Non-pigmented ciliary epithelial cell (primary cell): ENCODE measurements around the gene ABCF3.

Source experiments
- DNase-seq: peaks from one replicate; pipeline ENCODE4 v3.0.0-alpha.2; 2010; ENCODE audit warnings: low read depth

ABCF3 gene

DNA sequence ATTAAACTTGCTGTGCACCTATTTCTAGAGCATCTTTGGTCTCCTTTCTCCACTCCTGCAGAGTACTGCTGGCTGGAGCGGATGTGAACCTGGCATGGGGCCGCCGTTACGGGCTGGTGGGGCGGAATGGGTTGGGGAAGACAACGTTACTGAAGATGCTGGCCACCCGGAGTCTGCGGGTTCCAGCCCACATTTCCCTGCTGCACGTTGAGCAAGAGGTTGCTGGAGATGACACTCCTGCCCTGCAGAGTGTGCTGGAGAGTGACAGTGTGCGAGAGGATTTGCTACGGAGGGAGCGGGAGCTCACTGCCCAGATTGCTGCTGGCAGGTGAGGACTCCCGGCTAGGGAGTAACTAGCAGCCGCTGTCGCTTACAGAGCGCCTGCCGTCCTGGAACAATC lies 2.1 kb downstream of the ABCF3 start:
- no peak for DNase-seq

GRCh38 chr3:184189421-184189820 lies 3.4 kb downstream of the ABCF3 start:
- no peak for DNase-seq

GRCh38 chr3:184192889-184193288 lies 6.9 kb downstream of the ABCF3 start:
- DNase-seq, result no peak

DNA sequence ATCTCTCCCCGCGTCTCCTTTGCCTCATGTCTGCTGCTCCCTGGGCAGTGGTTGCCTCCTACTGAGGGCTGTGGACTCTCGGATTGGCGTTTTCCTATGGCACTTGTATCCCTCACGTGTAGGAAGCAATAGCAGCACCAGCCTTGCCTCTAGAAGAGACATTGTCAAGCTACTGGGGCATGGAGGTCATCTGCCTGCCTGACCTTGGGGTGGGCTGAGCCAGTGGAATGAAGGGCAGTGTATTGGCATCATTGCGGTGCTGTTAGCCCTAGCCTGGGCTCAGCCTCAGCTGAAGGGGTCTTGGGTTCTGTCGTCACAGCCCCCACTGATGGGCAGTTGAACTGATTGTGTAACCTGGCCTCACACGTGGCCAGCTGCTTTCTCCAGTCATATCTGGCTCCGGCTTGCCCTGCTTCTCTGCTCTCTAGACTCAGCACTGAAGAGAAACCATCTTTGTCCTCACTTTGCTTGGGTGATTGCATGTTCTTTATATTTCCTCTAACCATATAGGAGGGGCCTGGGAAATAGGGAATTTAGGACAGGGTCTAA lies 8.1 kb downstream of the ABCF3 start:
- no peak for DNase-seq

DNA sequence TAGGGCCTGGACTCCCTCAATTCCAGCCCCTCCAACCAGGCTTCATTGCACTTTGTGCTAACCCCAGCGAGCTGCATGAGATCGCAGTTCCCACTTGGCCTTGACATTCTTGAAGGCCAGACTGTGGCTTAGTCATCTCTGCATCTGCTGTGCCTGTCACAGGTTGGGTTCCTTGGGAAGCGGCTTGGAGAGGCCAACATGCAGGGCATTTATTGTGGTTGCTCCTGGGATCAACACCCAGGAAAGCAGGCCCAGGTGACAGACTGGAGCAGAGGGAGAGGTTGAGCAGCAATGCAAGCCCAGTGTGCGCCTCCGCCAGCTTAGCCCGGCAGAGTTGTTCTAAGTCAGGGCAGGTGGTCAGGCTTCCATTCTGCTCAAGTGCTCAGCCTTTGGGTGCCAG lies 10.5 kb downstream of the ABCF3 start:
- no peak for DNase-seq

- DNase-seq, result no peak
These were observed 12.5 kb downstream of the ABCF3 start for GRCh38 chr3:184198509-184198908.

- no peak for DNase-seq
These were observed 14.8 kb downstream of the ABCF3 start for GRCh38 chr3:184200825-184201224.

- no peak for DNase-seq
These were observed 17.5 kb downstream of the ABCF3 start for GRCh38 chr3:184203526-184203925.

DNA sequence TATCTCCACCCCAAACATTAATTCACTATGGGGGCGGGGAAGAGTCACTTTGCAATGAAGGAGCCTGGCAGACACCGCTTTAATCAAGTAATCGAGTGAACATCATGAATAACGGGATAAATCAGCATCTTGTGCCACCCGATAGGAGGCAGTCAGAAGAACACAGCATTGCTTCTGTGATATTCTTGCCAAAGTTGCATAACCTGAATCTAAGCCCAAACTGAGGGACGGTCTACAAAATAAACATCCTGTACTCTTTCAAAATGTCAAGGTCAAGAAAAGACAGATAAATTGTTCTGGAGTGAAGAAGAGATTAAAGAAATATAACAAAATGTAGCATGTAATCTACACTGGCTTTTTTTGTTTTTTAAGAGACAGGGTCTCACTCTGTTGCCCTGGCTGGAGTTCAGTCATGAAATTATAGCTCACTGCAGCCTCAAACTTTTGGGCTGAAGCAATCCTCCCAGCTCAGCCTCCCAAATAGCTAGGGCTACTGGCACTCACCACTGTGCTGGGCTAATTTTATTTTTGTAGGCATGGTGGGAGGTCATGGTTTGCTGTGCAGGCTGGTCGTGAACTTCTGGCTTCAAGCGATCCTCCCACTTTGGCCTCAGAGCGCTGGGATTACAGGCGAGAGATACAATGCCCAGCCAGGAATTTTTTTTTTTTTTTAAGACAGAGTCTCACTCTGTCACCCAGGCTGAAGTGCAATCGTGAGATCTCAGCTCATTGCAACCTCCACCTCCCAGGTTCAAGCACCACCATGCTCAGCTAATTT lies 23.3 kb downstream of the ABCF3 start:
- DNase-seq, result no peak

- DNase-seq, result no peak
These were observed 25.3 kb downstream of the ABCF3 start for GRCh38 chr3:184211297-184211696.

GRCh38 chr3:184211718-184212117 lies 25.7 kb downstream of the ABCF3 start:
- no peak for DNase-seq

DNA sequence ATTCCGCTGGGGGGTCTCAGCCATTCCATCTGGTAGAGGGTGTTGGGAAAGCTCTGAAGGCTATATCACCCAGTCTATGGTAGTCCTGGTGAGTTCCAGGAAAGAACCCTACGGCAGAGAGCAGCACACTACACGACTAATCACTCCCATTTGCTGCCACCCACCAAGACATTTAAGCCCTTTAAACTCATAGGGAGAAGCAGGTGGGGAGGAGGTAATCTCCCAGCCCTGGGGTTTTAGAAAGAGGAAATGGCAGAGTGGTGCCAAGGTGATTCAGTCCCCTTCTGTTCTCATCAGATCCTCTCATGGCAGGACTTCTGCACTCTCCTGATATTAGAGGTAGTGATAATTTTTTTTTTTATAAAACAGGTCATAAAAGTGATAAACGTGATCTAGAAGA lies 32.8 kb downstream of the ABCF3 start:
- no peak for DNase-seq

DNA sequence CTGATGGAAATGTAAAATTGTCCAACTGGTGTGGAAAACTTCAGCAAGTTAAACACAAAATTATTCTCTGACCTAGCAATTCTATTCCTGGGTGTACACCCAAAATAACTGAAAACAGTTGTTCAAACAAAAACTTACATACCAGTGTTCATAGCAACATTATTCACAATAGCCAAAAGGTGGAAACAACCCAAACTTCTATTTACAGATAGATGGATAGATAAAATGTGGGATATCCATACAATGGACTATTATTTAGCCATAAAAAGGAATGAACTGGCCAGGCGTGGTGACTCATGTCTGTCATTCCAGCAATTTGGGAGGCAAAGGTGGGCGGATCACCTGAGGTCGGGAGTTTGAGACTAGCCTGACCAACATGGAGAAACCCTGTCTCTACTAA lies 36.5 kb downstream of the ABCF3 start:
- no peak for DNase-seq

- DNase-seq, result no peak
These were observed 37.9 kb downstream of the ABCF3 start for GRCh38 chr3:184223946-184224345.

GRCh38 chr3:184227481-184227935 lies 41.5 kb downstream of the ABCF3 start:
- DNase-seq, result no peak

DNA sequence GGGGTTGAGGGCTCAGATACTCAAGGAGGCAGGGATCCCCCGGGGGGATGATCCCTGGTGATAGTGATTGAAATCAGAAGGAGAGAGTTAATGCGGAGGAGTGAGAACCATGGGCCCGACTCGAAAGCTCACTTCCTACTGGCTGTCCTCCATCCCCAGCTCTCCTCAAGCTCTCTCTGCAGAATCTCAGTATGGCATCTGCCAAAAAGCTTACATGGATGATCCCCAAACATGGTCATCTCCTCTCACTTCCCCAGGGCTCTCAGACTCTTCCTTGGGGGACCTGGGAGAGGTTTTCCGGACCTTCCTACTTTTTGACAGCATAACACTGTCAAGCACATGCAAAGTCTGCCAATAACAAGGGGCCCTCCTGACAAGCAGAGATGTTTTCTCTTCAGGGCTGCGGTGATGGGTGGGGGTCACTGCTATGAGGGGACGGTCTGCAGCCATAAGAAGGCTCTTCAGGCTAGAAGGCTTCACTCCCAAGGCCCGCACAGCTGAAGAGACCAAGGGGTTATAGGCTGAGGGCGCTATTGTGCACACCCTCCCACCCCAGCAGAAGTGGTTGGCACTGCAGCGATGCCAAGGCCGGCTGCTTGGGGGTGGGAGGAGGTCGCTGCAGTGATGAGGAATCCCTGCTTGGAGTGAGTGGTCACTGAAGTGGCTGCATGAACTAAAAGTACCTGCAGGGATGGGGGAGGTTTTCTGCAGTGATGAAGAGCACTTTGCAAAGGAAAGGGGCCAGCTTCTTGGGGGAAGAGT lies 42.6 kb downstream of the ABCF3 start:
- no peak for DNase-seq

DNA sequence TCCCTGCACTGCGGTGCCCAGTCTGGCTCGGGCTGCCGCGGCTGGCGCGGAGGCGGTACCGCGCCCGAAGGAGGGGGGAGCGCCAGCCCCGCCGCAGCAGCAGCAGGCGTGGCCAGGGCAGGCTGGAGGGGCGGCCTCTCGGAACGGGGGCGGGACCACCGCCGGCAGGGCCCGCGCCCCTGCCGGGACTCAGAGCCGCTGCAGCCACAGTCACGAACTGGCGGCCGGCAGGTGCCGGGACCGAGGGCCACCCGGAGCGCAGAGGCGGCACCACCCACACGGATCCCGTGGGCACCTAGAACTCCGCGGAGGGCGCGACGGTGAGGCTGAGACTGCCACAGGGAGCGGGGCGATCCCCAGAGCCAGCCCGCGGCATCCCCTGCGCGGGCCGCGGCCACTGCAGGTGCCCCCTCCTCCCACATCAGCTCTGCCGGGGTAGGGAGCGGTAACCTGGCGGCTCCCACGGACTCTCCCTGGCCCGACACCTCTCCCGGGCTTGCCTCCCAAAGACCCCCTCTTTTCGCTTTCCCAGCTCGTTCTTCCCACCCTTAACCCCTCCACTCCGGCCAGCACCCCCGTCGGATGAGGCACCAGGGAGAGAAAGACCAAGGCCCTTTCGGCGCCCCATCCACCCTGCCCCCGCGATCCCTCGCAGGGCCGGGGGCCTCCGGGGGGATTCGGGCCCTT lies 43.5 kb downstream of the ABCF3 start, which contains the start of gene VWA5B2:
Gene VWA5B2 (plus strand): TSS at position 192 of the 687 bp plus-strand sequence. CDS start 944 bp downstream, outside the sequence.
- DNase-seq, result no peak

GRCh38 chr3:184230081-184230602 lies 44.1 kb downstream of the ABCF3 start:
- no peak for DNase-seq

- no peak for DNase-seq
These were observed 44.9 kb downstream of the ABCF3 start for GRCh38 chr3:184230603-184231528.

DNA sequence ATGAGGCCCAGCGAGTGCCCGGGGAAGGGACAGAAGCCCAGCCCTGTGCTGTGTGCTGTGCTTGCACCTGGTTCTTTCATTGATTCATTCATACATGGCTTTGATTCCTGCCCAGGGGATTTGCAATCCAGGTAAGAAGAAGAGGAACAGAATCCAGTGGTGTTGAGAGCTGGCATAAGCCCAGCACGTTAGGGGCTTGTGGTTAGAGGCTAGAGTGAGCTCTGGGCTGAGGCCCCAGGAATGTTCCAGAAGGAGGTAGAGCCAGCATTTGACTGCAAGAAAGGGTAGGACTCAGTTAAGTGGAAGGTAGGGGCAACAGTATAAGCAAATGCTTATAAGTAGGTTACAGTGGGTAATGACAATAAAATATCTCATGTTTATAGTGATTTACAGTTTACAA lies 45.7 kb downstream of the ABCF3 start:
- DNase-seq, result no peak
